IPS DF 4.7 (cell line): Measurements from ENCODE around the gene MED1.

Experiments used
- DNase-seq: peaks from one replicate; pipeline ENCODE4 v3.0.0-alpha.2; 2013; ENCODE audit warnings: low spot score; ENCODE audit errors: extremely low read depth

The MED1 gene

DNA sequence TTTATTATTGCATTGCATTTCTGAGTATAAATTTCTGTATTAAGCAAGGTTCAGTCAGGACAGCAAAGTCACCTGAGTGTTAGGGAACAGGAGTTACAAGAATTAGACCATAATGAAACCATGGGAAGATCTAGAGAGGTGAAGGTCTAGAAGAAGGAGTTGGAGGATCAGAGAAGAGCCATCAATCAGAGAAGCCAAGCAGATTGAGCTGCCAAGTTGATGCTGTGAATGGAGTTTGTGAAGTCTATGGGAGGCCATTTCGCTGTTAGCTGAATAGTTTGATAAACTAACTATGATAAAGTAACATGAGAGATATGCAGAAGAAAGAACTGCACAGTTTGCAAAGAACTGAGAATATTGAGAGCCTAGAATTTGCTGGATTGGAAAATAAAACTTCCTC, 90.0 kb downstream of the MED1 start:
- no peak for DNase-seq

DNA sequence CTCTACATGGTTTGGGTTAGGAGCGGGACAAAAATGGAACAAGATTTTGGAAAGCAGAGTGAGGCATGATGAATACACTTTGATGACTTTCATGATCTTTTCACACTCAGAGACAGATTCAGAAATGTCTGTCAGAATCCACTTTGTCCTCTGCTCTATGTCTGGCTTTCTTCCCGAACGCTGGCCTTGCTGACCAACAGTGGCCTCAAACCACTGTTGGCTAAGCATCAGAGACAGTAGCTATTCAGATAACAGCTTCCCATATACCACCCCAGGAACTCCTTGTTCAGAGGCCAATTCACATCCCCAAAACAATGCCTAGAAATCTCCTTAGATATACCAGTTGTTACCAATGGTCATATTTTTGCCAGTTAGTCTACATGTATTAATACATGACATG, 90.5 kb downstream of the MED1 start:
- no peak for DNase-seq

DNA sequence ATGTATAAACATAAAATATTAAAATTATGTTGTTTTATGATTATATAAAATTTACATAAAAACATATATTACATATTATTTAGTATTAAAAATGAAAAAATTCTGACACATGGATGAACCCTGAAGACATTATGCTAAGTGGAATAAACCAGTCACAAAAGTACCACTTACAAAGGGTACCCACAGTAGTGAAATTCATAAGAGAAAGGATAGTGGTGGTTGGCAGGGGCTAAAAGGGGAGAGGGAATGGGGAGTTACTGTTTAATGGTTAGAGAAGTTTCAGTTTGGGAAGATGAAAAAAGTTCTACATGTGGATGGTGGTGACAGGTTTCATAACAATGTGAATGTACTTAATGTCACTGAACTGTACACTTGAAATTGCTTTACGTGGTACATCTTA, 91.1 kb downstream of the MED1 start:
- no peak for DNase-seq

DNA sequence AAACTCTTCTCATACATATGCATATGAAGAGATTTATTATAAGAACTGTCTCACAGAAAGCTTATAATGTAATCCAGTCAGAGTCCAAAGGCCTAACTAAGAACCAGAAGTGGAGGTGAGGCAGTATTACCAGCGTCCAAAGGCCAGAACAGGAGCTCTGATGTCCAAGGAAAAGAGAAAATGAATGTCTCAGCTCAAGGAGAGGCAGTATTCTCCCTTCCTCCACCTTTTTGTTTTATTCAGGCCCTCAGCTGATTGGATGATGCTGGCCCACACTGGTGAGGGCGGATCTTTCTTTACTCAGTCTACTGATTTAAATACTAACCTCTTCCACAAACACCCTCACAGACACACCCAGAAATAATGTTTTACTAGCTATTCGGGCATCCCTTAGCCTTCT, 93.1 kb downstream of the MED1 start:
- no peak for DNase-seq

DNA sequence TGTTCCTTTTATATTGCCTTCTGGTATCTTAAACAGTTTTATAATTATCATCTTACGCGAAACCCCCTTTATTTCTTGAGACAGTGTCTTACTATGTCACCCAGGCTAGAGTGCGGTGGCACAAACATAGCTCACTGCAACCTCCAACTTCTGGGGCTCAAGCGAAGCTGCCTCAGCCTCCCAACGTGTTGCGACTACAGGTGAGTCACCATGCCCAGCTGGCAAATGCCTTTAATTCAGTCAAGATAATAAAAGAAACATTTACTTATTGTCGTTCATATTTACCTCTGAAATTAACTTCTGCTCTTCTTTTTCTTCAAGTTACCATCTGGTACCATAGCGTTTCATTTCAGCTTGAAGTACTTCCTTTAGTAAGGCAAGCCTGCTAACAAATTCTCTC, 93.6 kb downstream of the MED1 start:
- no peak for DNase-seq
